Neural cell (in vitro differentiated cells): Measurements from ENCODE around the gene ERVV-1. TPM values are rescaled to one million over a fixed set of nuclear protein-coding genes. Genes with fewer than 3 reads are reported as not detected.

Experiments
- H2AFZ ChIP-seq: fragments of 200-600, 300-800 bp; sonication (generic), shearing (Covaris generic); 2 replicates; pipeline ENCODE4 v1.6.0; 2014; ENCODE audit warnings: low read depth, mild to moderate bottlenecking, antibody characterized with exemption, low read length, moderate library complexity
- H3F3A ChIP-seq: fragments of 200-600 bp; shearing (Covaris generic); 2 replicates; pipeline ENCODE4 v1.6.1; 2016; ENCODE audit warnings: mild to moderate bottlenecking, moderate library complexity, mixed read lengths, antibody characterized with exemption, low read length; ENCODE audit not compliant: insufficient read depth, poor library complexity, severe bottlenecking
- H3K27ac ChIP-seq: fragments of 200-600, 300-800 bp; sonication (generic), shearing (Covaris generic); 2 replicates; pipeline ENCODE4 v1.5.1; 2014; ENCODE audit warnings: mild to moderate bottlenecking, low read length, moderate library complexity
- H3K27me3 ChIP-seq: fragments of 300-800, 200-600 bp; sonication (generic), shearing (Covaris generic); 2 replicates; pipeline ENCODE4 v1.6.0; 2014; ENCODE audit warnings: mild to moderate bottlenecking, low read depth, low read length, moderate library complexity; ENCODE audit not compliant: insufficient read depth
- H3K36me3 ChIP-seq: fragments of 300-800, 200-600 bp; sonication (generic), shearing (Covaris generic); 2 replicates; pipeline ENCODE4 v1.5.1; 2014; ENCODE audit warnings: mild to moderate bottlenecking, antibody characterized with exemption, low read length, moderate library complexity; ENCODE audit not compliant: insufficient read depth
- H3K4me2 ChIP-seq: fragments of 300-800, 200-600 bp; sonication (generic), shearing (Covaris generic); 2 replicates; pipeline ENCODE4 v1.6.0; 2014; ENCODE audit warnings: mild to moderate bottlenecking, low read length
- H3K4me3 ChIP-seq: fragments of 300-800, 200-600 bp; sonication (generic), shearing (Covaris generic); 2 replicates; pipeline ENCODE4 v1.5.1; 2014; ENCODE audit warnings: mild to moderate bottlenecking, low read length, moderate library complexity
- H3K79me2 ChIP-seq: fragments of 200-600 bp; shearing (Covaris generic); replicated peaks from 2 replicates; pipeline ENCODE4 v1.6.0; 2014; ENCODE audit warnings: mild to moderate bottlenecking, low read length, moderate library complexity; ENCODE audit not compliant: insufficient read depth
- H3K9ac ChIP-seq: fragments of 300-800, 200-600 bp; sonication (generic), shearing (Covaris generic); 2 replicates; pipeline ENCODE4 v1.6.1; 2016; ENCODE audit warnings: mild to moderate bottlenecking, low read length, mixed read lengths
- H3K9me2 ChIP-seq: fragments of 200-600 bp; shearing (Covaris generic); 2 replicates; pipeline ENCODE4 v1.6.1; 2016; ENCODE audit warnings: mild to moderate bottlenecking, low read length, mixed read lengths; ENCODE audit not compliant: insufficient read depth
- H3K9me3 ChIP-seq: fragments of 200-600, 300-800 bp; sonication (generic), shearing (Covaris generic); 2 replicates; pipeline ENCODE4 v1.6.1; 2016; ENCODE audit warnings: mild to moderate bottlenecking, mixed run types, low read length, moderate library complexity, mixed read lengths
- H4K20me1 ChIP-seq: fragments of 200-600 bp; shearing (Covaris generic); 2 replicates; pipeline ENCODE4 v1.6.1; 2016; ENCODE audit warnings: mild to moderate bottlenecking, mixed run types; ENCODE audit not compliant: insufficient read depth
- EP300 ChIP-seq: fragments of 450-650 bp; conservative IDR thresholded peaks from 2 replicates; pipeline ENCODE4 v1.6.1; 2014; ENCODE audit warnings: antibody characterized with exemption, mild to moderate bottlenecking, moderate library complexity; ENCODE audit not compliant: poor library complexity, severe bottlenecking
- EZH2 ChIP-seq: fragments of 200-600, 300-800 bp; shearing (Covaris generic), sonication (generic); IDR thresholded peaks from 2 replicates; pipeline ENCODE4 v1.6.1; 2014; ENCODE audit warnings: antibody characterized with exemption, low read length, borderline replicate concordance, mild to moderate bottlenecking; ENCODE audit not compliant: insufficient read depth, poor library complexity, severe bottlenecking
- MXI1 ChIP-seq: fragments of 450-650 bp; conservative IDR thresholded peaks from 2 replicates; pipeline ENCODE4 v1.6.1; 2014; ENCODE audit warnings: antibody characterized with exemption, mild to moderate bottlenecking; ENCODE audit not compliant: poor library complexity, severe bottlenecking
- POLR2AphosphoS5 ChIP-seq: IDR thresholded peaks from 2 replicates; pipeline ENCODE4 v1.6.1; 2012
- REST ChIP-seq: IDR thresholded peaks from 2 replicates; pipeline ENCODE4 v1.6.1; 2012; ENCODE audit warnings: borderline replicate concordance
- SMC3 ChIP-seq: fragments of 450-650 bp; conservative IDR thresholded peaks from 2 replicates; pipeline ENCODE4 v1.6.1; 2014; ENCODE audit warnings: antibody characterized with exemption, mild to moderate bottlenecking, moderate library complexity; ENCODE audit not compliant: poor library complexity
- TAF1 ChIP-seq: IDR thresholded peaks from 2 replicates; pipeline ENCODE4 v1.6.1; 2012; ENCODE audit warnings: low read depth
- polyA plus RNA-seq: library from polyadenylated mRNA; depleted of rRNA; stranded (reverse); fragments of >200 nt; gene quantifications from 2 replicates; pipeline ENCODE4 v1.2.3, GENCODE V29; 2014

The ERVV-1 gene
- polyA plus RNA-seq, 1 donor from 2014 or later: not detected

- Histone ChIP-seq H2AFZ (no peak overlapping the region), H3K79me2 (no peaks in the 10 kb centered on the region), H4K20me1 (no peaks in the 10 kb centered on the region), H3K9me2 (no peaks in the 10 kb centered on the region), H3F3A (no peaks in the 10 kb centered on the region), H3K27ac (no peak overlapping the region), H3K9ac (no peak overlapping the region), H3K4me2 (no peak overlapping the region), H3K36me3 (no peaks in the 10 kb centered on the region), H3K9me3 (no peaks in the 10 kb centered on the region), H3K4me3 (no peak overlapping the region), H3K27me3 (no peaks in the 10 kb centered on the region)
- no peak for TF ChIP-seq REST
- TF ChIP-seq POLR2AphosphoS5: no peak
- TF ChIP-seq EP300: no peak
- TF ChIP-seq TAF1: no peak
These were observed 25.2 kb upstream of the ERVV-1 start for GRCh38 chr19:52988506-52988905.

GRCh38 chr19:52990759-52991418 lies 22.8 kb upstream of the ERVV-1 start:
- Histone ChIP-seq H3K9ac (no peak overlapping the region), H3K9me2 (no peaks in the 10 kb centered on the region), H3F3A (no peaks in the 10 kb centered on the region), H3K36me3 (no peaks in the 10 kb centered on the region), H3K9me3 (no peaks in the 10 kb centered on the region), H2AFZ (no peak overlapping the region), H3K4me3 (no peak overlapping the region), H3K4me2 (no peak overlapping the region), H3K79me2 (no peaks in the 10 kb centered on the region), H3K27ac (no peak overlapping the region), H3K27me3 (no peaks in the 10 kb centered on the region), H4K20me1 (no peaks in the 10 kb centered on the region)
- TF ChIP-seq EP300 (no peak), SMC3 (no peak), POLR2AphosphoS5 (no peak), EZH2 (no peak), TAF1 (no peak), MXI1 (no peak), REST (no peak)
